Small intestine (tissue), 16 donors: ENCODE measurements around the gene DOP1A. TPM values are rescaled to one million over a fixed set of nuclear protein-coding genes. Genes with fewer than 3 reads are reported as not detected.

Experiments
- DNase-seq, 2 donors: peaks; one replicate each; pipeline versions ENCODE4 v3.0.0 to v3.0.0-alpha.2; 2013
- FAIRE-seq: peaks from 2 replicates; lab custom pipeline; 2012; peaks lifted over from hg19 to GRCh38; lab: Jason Lieb, UNC
- H3K27ac ChIP-seq, 3 donors: one replicate each; pipeline ENCODE4 v1.5.1; 2013; ENCODE audit warnings: low read length in 2 of 3, mild to moderate bottlenecking in 2 of 3, control low read depth in 1 of 3, inconsistent platforms in 1 of 3, low read depth in 1 of 3, moderate library complexity in 1 of 3
- H3K27me3 ChIP-seq, 3 donors: one replicate each; pipeline ENCODE4 v1.6.1; 2013; ENCODE audit warnings: low read length in 3 of 3, inconsistent platforms in 1 of 3; ENCODE audit not compliant: control insufficient read depth in 3 of 3, insufficient read depth in 3 of 3
- H3K36me3 ChIP-seq, 3 donors: one replicate each; pipeline ENCODE4 v1.6.1; 2013; ENCODE audit warnings: low read length in 3 of 3, inconsistent platforms in 1 of 3, low read depth in 1 of 3, mild to moderate bottlenecking in 1 of 3, moderate library complexity in 1 of 3; ENCODE audit not compliant: control insufficient read depth in 3 of 3, insufficient read depth in 2 of 3
- H3K4me1 ChIP-seq, 3 donors: one replicate each; pipeline ENCODE4 v1.6.1; 2013; ENCODE audit warnings: low read length in 2 of 3, inconsistent platforms in 1 of 3, low read depth in 1 of 3, mild to moderate bottlenecking in 1 of 3, moderate library complexity in 1 of 3; ENCODE audit not compliant: control insufficient read depth in 3 of 3, insufficient read depth in 2 of 3
- H3K4me3 ChIP-seq, 3 donors: one replicate each; pipeline ENCODE4 v1.5.1; 2013; ENCODE audit warnings: low read length in 3 of 3, control low read depth in 1 of 3, inconsistent platforms in 1 of 3, low read depth in 1 of 3, mild to moderate bottlenecking in 1 of 3, moderate library complexity in 1 of 3
- H3K9me3 ChIP-seq, 2 donors: one replicate each; pipeline ENCODE4 v1.6.1; 2013; ENCODE audit warnings: low read depth in 1 of 2, low read length in 1 of 2; ENCODE audit not compliant: control insufficient read depth in 2 of 2, insufficient read depth in 1 of 2
- WGBS, 3 donors: extraction: QIAGEN DNeasy Blood & Tissue Kit; methylation state at CpG; one replicate each; pipeline ENCODE4 v1.1.7; 2013; 5-methylcytosine and 5-hydroxymethylcytosine counted together
- long read RNA-seq, 10 donors: transcript quantifications; one replicate each; lab custom pipeline, GENCODE V29; 2026
- polyA plus RNA-seq, 4 donors: library from polyadenylated mRNA; stranded (reverse) in 3 of 4; unstranded in 1 of 4; fragments of 200-250 nt in 3 of 4; fragments of 120-200 nt in 1 of 4; gene quantifications; one replicate each; pipeline versions ENCODE4 v1.2.1 to v1.2.3, GENCODE V29; 2013
- donor health status: healthy with polysubstance abuse.
- donor health status: control.
- donor health status: control.
- donor health status: Bipolar disorder and iron deficiency.
- donor health status: healthy.

DOP1A gene
- 10 to 100 TPM in 2 of 4 donors, 1 to 10 TPM in 2; 5.9 to 34.7 (median 9.3) TPM for polyA plus RNA-seq
- long read RNA-seq, donor 1, partial matches to known transcripts: 34 of 64 reads
- long read RNA-seq, donor 1, other reads (novel, unspliced or antisense): 30 of 64 reads
- long read RNA-seq, donor 2, partial matches to known transcripts: 0 of 7 reads
- long read RNA-seq, donor 2, other reads (novel, unspliced or antisense): 7 of 7 reads
- long read RNA-seq, donor 3, partial matches to known transcripts: 16 of 16 reads
- long read RNA-seq, donor 3, other reads (novel, unspliced or antisense): 0 of 16 reads
- long read RNA-seq, donor 4: 0 reads
- long read RNA-seq, donor 5: 0 reads
- long read RNA-seq, donor 6, full-length matches to known transcripts: 1 of 9 reads
- long read RNA-seq, donor 6, partial matches to known transcripts: 0 of 9 reads
- long read RNA-seq, donor 6, other reads (novel, unspliced or antisense): 8 of 9 reads
- long read RNA-seq, donor 7: 0 reads
- long read RNA-seq, donor 8: 0 reads
- long read RNA-seq, donor 9, partial matches to known transcripts: 14 of 14 reads
- long read RNA-seq, donor 9, other reads (novel, unspliced or antisense): 0 of 14 reads
- long read RNA-seq, donor 10, partial matches to known transcripts: 0 of 12 reads
- long read RNA-seq, donor 10, other reads (novel, unspliced or antisense): 12 of 12 reads

GRCh38 chr6:83067448-83068439 lies at the start of gene DOP1A:
DOP1A (plus strand) TSS chr6:83067671; CDS start chr6:83096978, 29,307 bp downstream.
- H3K9me3 ChIP-seq: no peaks in the 10 kb centered on the region
- H3K4me1 ChIP-seq: peaks cover 0 to 17% (median 2%) of the 10 kb centered on the region in 3 donors
- DNase-seq (peak; percentile 94 to 97), FAIRE-seq (peak; percentile 77)
- H3K27ac ChIP-seq: peak within 1 kb of the TSS; percentile 96 to 97 (median 96)
- peak within 1 kb of the TSS; percentile 72 to 91 (median 89) for H3K4me3 ChIP-seq
- H3K36me3 ChIP-seq: no peaks in the 10 kb centered on the region
- H3K27me3 ChIP-seq: no peaks in the 10 kb centered on the region
- 0 to 1% (median 0%) methylated on average over 69 to 78 of the region's 78 CpGs for WGBS, 3 donors

- DNase-seq (no peak), FAIRE-seq (no peak)
- H3K27me3 ChIP-seq: no peaks in the 10 kb centered on the region
- H3K4me3 ChIP-seq: no peak overlapping the region
- peaks cover 0 to 10% of the 10 kb centered on the region in 2 donors for H3K9me3 ChIP-seq
- no peaks in the 10 kb centered on the region for H3K4me1 ChIP-seq
- peaks cover 0 to 18% (median 5%) of the 10 kb centered on the region in 3 donors for H3K36me3 ChIP-seq
- H3K27ac ChIP-seq: no peak overlapping the region
- 86 to 98% (median 93%) methylated on average over 4 of the region's 4 CpGs for WGBS, 3 donors
Measured at GRCh38 chr6:83019741-83020140, 47.7 kb upstream of the DOP1A start.

GRCh38 chr6:83031689-83032088 lies 35.8 kb upstream of the DOP1A start:
- WGBS, 3 donors: 97 to 99% (median 98%) methylated on average over 6 of the region's 6 CpGs
- FAIRE-seq: no peak
- no peak for DNase-seq
- Histone ChIP-seq H3K4me3 (no peak overlapping the region), H3K4me1 (no peaks in the 10 kb centered on the region), H3K9me3 (peaks cover 3 to 38% of the 10 kb centered on the region in 2 donors), H3K27ac (no peak overlapping the region), H3K27me3 (no peaks in the 10 kb centered on the region), H3K36me3 (peaks cover 0 to 16% (median 0%) of the 10 kb centered on the region in 3 donors)

- no peak overlapping the region for H3K27ac ChIP-seq
- 95 to 100% (median 96%) methylated on average over 2 of the region's 2 CpGs for whole genome bisulfite sequencing, 3 donors
Measured at GRCh38 chr6:83038246-83038645, 29.2 kb upstream of the DOP1A start.

GRCh38 chr6:83042467-83043053 lies 24.9 kb upstream of the DOP1A start:
- Histone ChIP-seq H3K27me3 (no peaks in the 10 kb centered on the region), H3K27ac (no peak overlapping the region), H3K4me3 (no peak overlapping the region), H3K9me3 (no peaks in the 10 kb centered on the region), H3K4me1 (no peaks in the 10 kb centered on the region), H3K36me3 (peaks cover 0 to 2% (median 0%) of the 10 kb centered on the region in 3 donors)
- no peak for DNase-seq
- no peak for FAIRE-seq
- 80 to 96% (median 84%) methylated on average over 4 of the region's 4 CpGs for WGBS, 3 donors

More at GRCh38 chr6:83038246-83038645, 29.2 kb upstream of the DOP1A start:
- FAIRE-seq (no peak), DNase-seq (no peak)
- Histone ChIP-seq H3K4me3 (no peak overlapping the region), H3K27me3 (no peaks in the 10 kb centered on the region), H3K4me1 (no peaks in the 10 kb centered on the region), H3K36me3 (peaks cover 0 to 5% (median 0%) of the 10 kb centered on the region in 3 donors), H3K9me3 (peaks cover 0 to 14% of the 10 kb centered on the region in 2 donors)

GRCh38 chr6:83044091-83044768 lies 23.2 kb upstream of the DOP1A start:
- Histone ChIP-seq H3K27ac (no peak overlapping the region), H3K4me3 (no peak overlapping the region), H3K27me3 (no peaks in the 10 kb centered on the region), H3K36me3 (peaks cover 0 to 2% (median 0%) of the 10 kb centered on the region in 3 donors), H3K9me3 (no peaks in the 10 kb centered on the region), H3K4me1 (no peaks in the 10 kb centered on the region)
- DNase-seq (no peak), FAIRE-seq (no peak)
- WGBS, 3 donors: 89 to 96% (median 94%) methylated on average over 6 of the region's 6 CpGs

- H3K27me3 ChIP-seq: no peaks in the 10 kb centered on the region
- 89 to 94% (median 93%) methylated on average over 7 of the region's 7 CpGs for WGBS, 3 donors
- FAIRE-seq: no peak
Measured at GRCh38 chr6:83047065-83047754, 20.3 kb upstream of the DOP1A start.

More at GRCh38 chr6:83047065-83047754, 20.3 kb upstream of the DOP1A start:
- Histone ChIP-seq H3K36me3 (peaks cover 0 to 5% (median 0%) of the 10 kb centered on the region in 3 donors), H3K9me3 (no peaks in the 10 kb centered on the region), H3K27ac (no peak overlapping the region), H3K4me3 (no peak overlapping the region), H3K4me1 (no peaks in the 10 kb centered on the region)
- no peak for DNase-seq
